Gastrocnemius medialis (tissue), 4 donors: ENCODE results near the gene DENND1A.

Experiments used
- POLR2A ChIP-seq, 2 donors: fragments of 450-650 bp; IDR thresholded peaks; one replicate each; pipeline ENCODE4 v1.6.1; 2017; ENCODE audit warnings: antibody characterized with exemption in 2 of 2, mild to moderate bottlenecking in 2 of 2, moderate library complexity in 2 of 2
- TF ChIP-seq, protein P1 (sequence below), 5 experiments: fragments of 450-650 bp in 3 of 5; fragments of 200-600 bp in 2 of 5; sonication (generic) in 2 of 5; IDR thresholded peaks in 4 of 5; conservative IDR thresholded peaks in 1 of 5; 1 replicate in 4 of 5; 2 replicates in 1 of 5; pipeline ENCODE4 v1.5.1; 2016 to 2019; ENCODE audit warnings: antibody characterized with exemption in 5 of 5, mild to moderate bottlenecking in 3 of 5, moderate library complexity in 3 of 5

DNA sequence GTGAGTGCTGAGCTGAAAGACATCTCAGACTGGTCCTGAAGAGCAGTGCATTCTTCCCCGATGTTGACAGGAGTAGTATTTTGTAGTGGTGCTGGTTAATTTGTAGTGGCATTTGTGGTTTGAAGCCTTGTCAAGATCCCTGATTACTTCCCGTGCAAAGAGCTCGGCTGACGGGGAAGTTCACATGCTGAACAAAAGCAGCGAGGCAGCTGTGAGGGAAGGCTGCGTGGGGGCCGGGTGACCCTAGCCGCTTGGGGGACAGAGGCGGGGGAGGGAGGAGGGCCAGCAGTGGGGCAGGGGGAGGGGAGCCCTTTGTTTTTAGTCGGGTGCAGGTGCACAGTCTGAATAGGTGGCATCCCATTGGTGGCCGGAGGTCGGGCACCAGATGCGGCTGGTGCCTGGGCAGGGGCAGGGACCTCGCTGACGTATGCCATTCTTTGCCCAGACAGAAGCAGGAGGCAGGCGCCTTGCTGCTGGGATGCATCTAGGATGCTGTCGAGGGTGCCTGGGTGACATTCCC, 509.3 kb downstream of the DENND1A start:
- TF ChIP-seq, protein P1, sequence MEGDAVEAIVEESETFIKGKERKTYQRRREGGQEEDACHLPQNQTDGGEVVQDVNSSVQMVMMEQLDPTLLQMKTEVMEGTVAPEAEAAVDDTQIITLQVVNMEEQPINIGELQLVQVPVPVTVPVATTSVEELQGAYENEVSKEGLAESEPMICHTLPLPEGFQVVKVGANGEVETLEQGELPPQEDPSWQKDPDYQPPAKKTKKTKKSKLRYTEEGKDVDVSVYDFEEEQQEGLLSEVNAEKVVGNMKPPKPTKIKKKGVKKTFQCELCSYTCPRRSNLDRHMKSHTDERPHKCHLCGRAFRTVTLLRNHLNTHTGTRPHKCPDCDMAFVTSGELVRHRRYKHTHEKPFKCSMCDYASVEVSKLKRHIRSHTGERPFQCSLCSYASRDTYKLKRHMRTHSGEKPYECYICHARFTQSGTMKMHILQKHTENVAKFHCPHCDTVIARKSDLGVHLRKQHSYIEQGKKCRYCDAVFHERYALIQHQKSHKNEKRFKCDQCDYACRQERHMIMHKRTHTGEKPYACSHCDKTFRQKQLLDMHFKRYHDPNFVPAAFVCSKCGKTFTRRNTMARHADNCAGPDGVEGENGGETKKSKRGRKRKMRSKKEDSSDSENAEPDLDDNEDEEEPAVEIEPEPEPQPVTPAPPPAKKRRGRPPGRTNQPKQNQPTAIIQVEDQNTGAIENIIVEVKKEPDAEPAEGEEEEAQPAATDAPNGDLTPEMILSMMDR (IDR thresholded peaks at IDR 0.05 in 4 of 5, conservative IDR thresholded peaks at IDR 0.05 in 1 of 5), result no peak
- no peak for TF ChIP-seq POLR2A (IDR thresholded peaks at IDR 0.05)
